T-helper 9 cell (primary cell): Measurements from ENCODE around the gene B3GNT8.
"Not testable (repeated sequence)": the region's sequence is repeated elsewhere in the genome, so short reads cannot be mapped to it uniquely, and the experiment has no call there.

Experiments
- DNase-seq: peaks from one replicate; pipeline ENCODE4 v3.0.0-alpha.2; 2020
- total RNA-seq, 2 donors: gene quantifications; one replicate each; lab custom pipeline; 2026; lab: John Stamatoyannopoulos, UW

The B3GNT8 gene
- total RNA-seq = 1.2 to 1.4 reads per million in 2 donors

GRCh38 chr19:41426952-41427646, at the start of gene B3GNT8:
Gene B3GNT8 (minus strand): TSS chr19:41427374. CDS start chr19:41426778, 596 bp downstream.
- DNase-seq = peak; percentile 36

- no peak for DNase-seq
Measured at GRCh38 chr19:41476583-41476982, 49.4 kb upstream of the B3GNT8 start.

- not testable (repeated sequence) for DNase-seq
Measured at GRCh38 chr19:41463257-41464256, 36.4 kb upstream of the B3GNT8 start.

GRCh38 chr19:41462497-41462896, 35.3 kb upstream of the B3GNT8 start:
- DNase-seq = no peak

- DNase-seq = no peak
Measured at GRCh38 chr19:41457241-41457640, 30.1 kb upstream of the B3GNT8 start.

- no peak for DNase-seq
Measured at GRCh38 chr19:41456342-41456918, 29.3 kb upstream of the B3GNT8 start.

- DNase-seq = no peak
Measured at GRCh38 chr19:41455936-41456335, 28.8 kb upstream of the B3GNT8 start.

GRCh38 chr19:41452584-41453275, 25.6 kb upstream of the B3GNT8 start:
- no peak for DNase-seq

- no peak for DNase-seq
Measured at GRCh38 chr19:41449865-41450178, 22.6 kb upstream of the B3GNT8 start.

GRCh38 chr19:41449079-41449864, 22.1 kb upstream of the B3GNT8 start:
- DNase-seq = peak; percentile 68

GRCh38 chr19:41447732-41448332, 20.7 kb upstream of the B3GNT8 start:
- DNase-seq = no peak

- no peak for DNase-seq
Measured at GRCh38 chr19:41445575-41445974, 18.4 kb upstream of the B3GNT8 start.

- DNase-seq = no peak
Measured at GRCh38 chr19:41443813-41444455, 16.8 kb upstream of the B3GNT8 start.

GRCh38 chr19:41442473-41443355, 15.5 kb upstream of the B3GNT8 start, which contains the start of gene ERICH4:
Gene ERICH4 (plus strand): TSS chr19:41443156. CDS start chr19:41443170, 14 bp downstream.
- no peak for DNase-seq

GRCh38 chr19:41441321-41441945, 14.3 kb upstream of the B3GNT8 start:
- no peak for DNase-seq

- DNase-seq = peak; percentile 87
Measured at GRCh38 chr19:41439441-41440222, 12.5 kb upstream of the B3GNT8 start, which contains the start of gene DMAC2. Gene DMAC2 (minus strand): TSS chr19:41439912. CDS start chr19:41439899, 13 bp downstream.

GRCh38 chr19:41437944-41438574, 10.9 kb upstream of the B3GNT8 start:
- DNase-seq = no peak

GRCh38 chr19:41436674-41436951, 9.4 kb upstream of the B3GNT8 start:
- no peak for DNase-seq
